CD4-positive, alpha-beta T cell treated with Interleukin-4 for 4 hours (primary cell): ENCODE data around the gene MBD1.
"Not testable (repeated sequence)": the region's sequence is repeated elsewhere in the genome, so short reads cannot be mapped to it uniquely, and the experiment has no call there.

Experiments
- DNase-seq: peaks from one replicate; pipeline ENCODE4 v3.0.0-alpha.2; 2020

Gene MBD1

DNA sequence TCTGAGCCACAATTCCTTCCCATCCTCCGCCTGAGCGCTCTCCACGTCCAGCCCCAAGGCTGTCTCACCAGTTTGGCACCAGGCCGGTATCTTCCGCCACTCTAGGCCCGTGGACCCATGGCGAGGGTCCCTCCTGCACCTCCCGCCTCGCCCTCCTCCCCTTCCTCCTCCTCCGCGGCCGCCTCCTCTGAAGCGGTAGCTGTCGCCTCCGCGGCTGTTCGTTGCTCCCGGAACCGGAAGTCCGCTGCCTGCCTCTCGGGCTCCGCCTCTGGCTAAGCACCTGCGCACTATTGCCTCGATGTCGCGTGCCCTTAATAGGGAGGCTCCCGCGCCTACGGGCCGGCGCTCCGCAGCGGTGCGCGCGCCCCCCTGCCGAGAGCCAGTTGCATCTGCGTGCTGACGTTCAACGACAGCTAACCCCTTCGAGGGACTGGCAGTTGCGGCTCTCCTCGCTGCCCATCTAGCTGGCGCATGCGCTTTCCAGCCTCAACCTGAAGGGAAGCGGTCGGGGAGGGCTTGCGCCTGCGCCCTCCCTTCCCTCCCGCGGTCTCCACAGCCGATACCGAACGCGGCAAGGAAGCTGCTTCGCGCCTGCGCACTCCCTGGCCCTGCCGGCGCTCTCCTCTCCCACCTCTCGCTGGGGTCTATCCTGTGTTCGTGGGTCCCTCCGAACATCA, at the start of gene MBD1:
Gene MBD1, minus strand, starts transcription at position 229 of the 677 bp plus-strand sequence. CDS start 1,531 bp downstream, outside the sequence.
- peak; percentile 98 for DNase-seq

DNA sequence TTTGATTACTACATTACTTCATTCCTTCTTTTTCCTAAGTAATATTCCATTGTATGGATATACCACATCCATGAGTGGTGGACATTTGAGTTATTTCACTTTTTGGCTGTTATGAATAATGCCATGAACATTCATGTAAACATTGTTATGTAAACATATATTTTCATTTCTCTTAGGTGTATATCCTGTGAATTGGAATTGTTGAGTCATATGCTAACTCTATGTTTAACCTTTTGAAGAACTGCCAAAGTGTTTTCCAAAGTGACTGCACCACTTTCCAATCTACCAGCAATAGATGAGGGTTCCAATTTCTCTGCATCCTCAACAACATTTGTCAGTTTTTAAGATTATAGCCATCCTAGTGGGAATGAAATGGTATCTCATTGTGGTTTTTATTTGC, 48.9 kb upstream of the MBD1 start:
- no peak for DNase-seq

GRCh38 chr18:50327983-50328382, 46.7 kb upstream of the MBD1 start:
- no peak for DNase-seq

- DNase-seq = no peak
These were observed 39.4 kb upstream of the MBD1 start for GRCh38 chr18:50320719-50321118.

- no peak for DNase-seq
These were observed 34.0 kb upstream of the MBD1 start for GRCh38 chr18:50315100-50315871.

DNA sequence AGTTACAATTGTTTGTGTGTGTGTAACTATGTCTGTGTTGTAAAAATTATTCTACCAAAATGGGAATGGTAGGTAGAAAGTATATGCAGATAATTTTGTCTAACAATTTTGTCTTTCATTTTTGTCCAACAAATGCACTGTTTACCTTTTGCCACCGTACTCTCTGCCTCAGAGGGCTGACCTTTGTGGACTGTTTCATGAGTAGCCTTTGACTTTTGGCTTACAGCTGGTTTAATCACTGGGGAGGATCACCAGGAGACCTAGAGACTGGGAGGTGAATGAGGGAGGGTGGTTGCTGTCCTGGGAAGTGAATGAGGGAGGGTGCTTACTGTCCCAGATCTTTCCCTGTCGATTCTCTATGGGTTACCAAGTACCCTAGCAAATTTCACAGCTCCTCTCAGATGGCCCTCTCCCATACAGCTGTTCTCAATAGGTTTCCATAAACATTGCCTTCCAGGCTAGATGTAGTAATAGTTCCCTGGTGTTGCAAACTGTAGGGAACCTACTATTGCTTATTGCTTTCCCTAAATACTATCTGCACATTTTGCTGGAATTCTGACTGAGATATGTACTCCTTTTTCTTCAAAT, 32.6 kb upstream of the MBD1 start:
- no peak for DNase-seq

DNA sequence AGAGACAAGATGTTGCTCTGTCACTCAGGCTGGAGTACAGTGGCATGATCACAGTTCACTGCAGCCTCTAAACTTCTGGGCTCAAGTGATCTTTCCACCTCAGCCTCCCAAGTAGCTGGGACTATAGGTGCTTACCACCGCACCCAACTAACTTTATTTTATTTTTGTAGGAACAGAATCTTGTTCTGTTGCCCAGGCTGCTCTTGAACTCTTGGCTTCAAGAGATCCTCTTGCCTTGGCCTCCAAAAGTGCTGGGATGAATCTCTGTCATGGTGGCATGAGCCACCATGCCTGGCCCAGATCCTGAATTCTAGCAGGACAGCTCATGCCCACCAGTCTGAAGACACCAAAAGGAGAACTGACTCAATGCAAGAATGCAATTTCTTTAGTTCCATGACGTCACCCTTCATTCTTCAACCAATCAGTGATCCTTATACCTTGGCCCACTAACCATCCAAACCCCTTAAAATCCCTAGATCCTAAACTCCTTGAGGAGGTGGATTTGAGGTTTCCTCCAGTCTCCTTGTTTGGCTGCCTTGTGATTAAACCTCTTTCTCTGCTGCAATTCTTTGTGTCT, 31.8 kb upstream of the MBD1 start:
- no peak for DNase-seq

- DNase-seq = no peak
These were observed 31.1 kb upstream of the MBD1 start for GRCh38 chr18:50312296-50313030.

- DNase-seq = no peak
These were observed 30.3 kb upstream of the MBD1 start for GRCh38 chr18:50311650-50312049.

GRCh38 chr18:50310080-50310479, 28.8 kb upstream of the MBD1 start:
- DNase-seq = no peak

GRCh38 chr18:50308851-50309250, 27.5 kb upstream of the MBD1 start:
- not testable (repeated sequence) for DNase-seq

- peak; percentile 89 for DNase-seq
These were observed 26.6 kb upstream of the MBD1 start for GRCh38 chr18:50307738-50308470.

GRCh38 chr18:50307400-50307737, 26.0 kb upstream of the MBD1 start:
- DNase-seq = no peak

DNA sequence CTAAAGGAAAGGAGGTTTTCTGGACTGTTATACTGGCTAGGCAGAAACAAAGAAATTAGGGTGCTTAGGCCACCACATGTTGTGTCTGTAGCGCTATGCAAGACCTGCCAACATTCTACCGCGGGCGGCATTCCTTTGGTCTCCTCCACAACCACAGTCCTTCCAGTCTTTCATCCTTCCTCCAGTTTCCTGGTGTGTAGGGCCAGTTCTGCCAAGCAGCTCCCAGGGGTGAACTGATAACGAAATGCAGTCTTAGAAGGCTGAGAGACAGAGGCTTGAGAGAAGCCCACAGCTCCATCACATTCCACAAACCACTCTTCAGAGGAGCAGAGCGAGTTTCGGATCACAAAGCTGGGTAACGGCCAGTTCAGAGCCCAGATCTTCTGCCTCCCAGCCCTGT, 25.6 kb upstream of the MBD1 start:
- no peak for DNase-seq

- no peak for DNase-seq
These were observed 19.8 kb upstream of the MBD1 start for GRCh38 chr18:50301074-50301473.

- DNase-seq = no peak
These were observed 18.5 kb upstream of the MBD1 start for GRCh38 chr18:50299626-50300388.

DNA sequence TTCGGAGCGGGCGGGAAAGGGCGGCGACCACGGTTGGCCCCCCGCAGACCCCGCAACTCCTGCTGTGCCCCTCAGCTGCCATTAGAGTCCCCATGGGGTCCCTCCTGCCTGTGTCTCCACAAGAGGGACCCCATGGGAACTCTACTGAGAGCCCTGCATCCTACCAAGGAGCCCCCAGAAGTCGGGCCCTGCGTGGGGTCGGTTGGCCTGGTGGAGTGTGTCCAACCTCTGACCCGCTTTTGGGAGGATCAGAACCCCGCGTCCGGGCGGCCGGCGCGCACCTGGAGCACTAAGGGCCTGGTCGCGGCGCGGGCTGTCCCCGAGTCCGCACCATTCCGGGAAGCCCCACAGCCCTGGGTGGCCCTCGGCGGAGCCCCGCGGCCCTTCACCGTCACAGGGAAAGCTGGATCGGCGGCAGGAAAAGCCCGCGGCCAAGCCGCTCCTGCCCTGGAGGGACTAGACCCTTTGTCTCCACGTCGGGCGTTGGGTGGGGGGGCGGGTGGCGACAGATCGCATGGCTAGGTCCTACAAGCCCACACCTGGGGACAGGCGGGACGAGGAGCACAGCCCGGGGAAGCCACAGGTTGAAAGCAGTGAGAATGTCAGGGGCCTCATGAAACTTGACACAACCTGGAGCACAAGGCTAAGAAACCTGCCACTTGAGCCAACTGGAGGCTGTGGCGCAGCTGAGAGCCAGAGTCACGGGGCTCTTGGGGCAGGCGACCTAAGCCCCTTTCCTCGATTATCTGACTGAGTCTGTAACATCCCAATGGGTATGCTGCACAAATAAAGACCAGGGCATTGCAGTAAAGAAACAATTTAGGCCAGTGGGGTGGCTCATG, 17.3 kb upstream of the MBD1 start:
- no peak for DNase-seq

- peak; percentile 52 for DNase-seq
These were observed 16.5 kb upstream of the MBD1 start for GRCh38 chr18:50297621-50298442.

GRCh38 chr18:50293039-50293438, 11.7 kb upstream of the MBD1 start:
- DNase-seq = no peak

DNA sequence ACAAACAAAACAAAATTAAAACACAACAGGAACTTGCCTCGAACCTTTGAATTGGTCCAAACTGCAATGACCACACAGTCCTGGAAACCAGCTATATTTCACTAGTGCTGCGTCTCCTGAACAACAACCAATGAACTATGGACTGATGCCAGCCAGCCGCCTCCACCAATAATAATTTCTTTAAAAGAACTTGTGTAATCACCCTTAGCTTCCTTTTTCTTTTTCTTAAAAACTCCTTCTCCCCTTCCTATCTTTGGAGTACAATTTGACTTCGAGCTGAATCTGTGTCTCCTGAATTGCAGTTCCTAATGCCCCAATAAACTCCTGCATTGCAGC, 7.8 kb upstream of the MBD1 start:
- DNase-seq = no peak
